ACC112 (cell line): ENCODE results near the gene MEDAG.
"Not testable (repeated sequence)": the region's sequence is repeated elsewhere in the genome, so short reads cannot be mapped to it uniquely, and the experiment has no call there.

Experiments
- H2AFZ ChIP-seq: fragments of 200-600 bp; sonication (generic); one replicate; pipeline ENCODE4 v1.6.0; 2017; ENCODE audit warnings: antibody characterized with exemption, low read length; ENCODE audit not compliant: unreplicated experiment
- H3K27ac ChIP-seq: fragments of 200-600 bp; sonication (generic); 2 replicates; pipeline ENCODE4 v1.5.1; 2014; ENCODE audit warnings: low read depth, mild to moderate bottlenecking, antibody characterized with exemption, low read length, moderate library complexity
- H3K27me3 ChIP-seq: fragments of 200-600 bp; sonication (generic); 2 replicates; pipeline ENCODE4 v1.6.1; 2014; ENCODE audit warnings: mild to moderate bottlenecking, antibody characterized with exemption, low read length, moderate library complexity, mixed read lengths; ENCODE audit not compliant: insufficient read depth
- H3K36me3 ChIP-seq: fragments of 200-600 bp; sonication (generic); 2 replicates; pipeline ENCODE4 v1.6.1; 2016; ENCODE audit warnings: mild to moderate bottlenecking, antibody characterized with exemption, low read length, moderate library complexity, mixed read lengths; ENCODE audit not compliant: insufficient read depth
- H3K4me1 ChIP-seq: fragments of 200-600 bp; sonication (generic); one replicate; pipeline ENCODE4 v1.6.1; 2016; ENCODE audit warnings: low read length, mixed read lengths; ENCODE audit not compliant: insufficient read depth, unreplicated experiment, control insufficient read depth
- H3K4me3 ChIP-seq: fragments of 200-600 bp; sonication (generic); 2 replicates; pipeline ENCODE4 v1.5.1; 2014; ENCODE audit warnings: mild to moderate bottlenecking, low read depth, low read length
- H3K79me2 ChIP-seq: fragments of 200-600 bp; sonication (generic); one replicate; pipeline ENCODE4 v1.6.0; 2016; ENCODE audit warnings: low read length; ENCODE audit not compliant: control insufficient read depth, unreplicated experiment, insufficient read depth

MEDAG gene

DNA sequence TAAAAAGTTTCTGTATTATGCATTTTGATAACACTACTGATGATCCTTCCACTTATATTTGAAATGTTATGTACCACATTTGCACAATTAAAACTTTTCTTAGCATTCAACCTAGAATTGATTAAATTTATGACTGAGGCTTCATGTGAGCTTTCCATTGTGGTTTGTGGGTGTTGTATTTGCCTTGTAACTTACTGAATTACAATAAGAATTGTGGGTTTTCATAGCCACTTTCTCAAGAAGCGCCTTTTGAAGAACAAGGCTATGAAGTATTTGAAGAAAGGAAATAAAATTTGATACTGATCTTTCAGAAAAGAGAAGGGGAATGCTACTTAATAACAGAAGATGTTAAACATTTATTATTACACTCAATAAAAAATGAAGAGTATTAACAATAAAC, 19.4 kb downstream of the MEDAG start:
- no peaks in the 10 kb centered on the region for H3K79me2 ChIP-seq
- H3K36me3 ChIP-seq = peaks cover 15% of the 10 kb centered on the region
- no peak overlapping the region for H3K27ac ChIP-seq
- no peak overlapping the region for H2AFZ ChIP-seq
- peaks cover 8% of the 10 kb centered on the region for H3K4me1 ChIP-seq
- H3K4me3 ChIP-seq = no peak overlapping the region
- H3K27me3 ChIP-seq = no peaks in the 10 kb centered on the region

- no peaks in the 10 kb centered on the region for H3K79me2 ChIP-seq
- H2AFZ ChIP-seq = no peak overlapping the region
- H3K27me3 ChIP-seq = no peaks in the 10 kb centered on the region; the same call in 1 of the 2 replicates
- peaks cover 11% of the 10 kb centered on the region; the same call in 1 of the 2 replicates for H3K36me3 ChIP-seq
- H3K4me1 ChIP-seq = peaks cover 8% of the 10 kb centered on the region
- no peak overlapping the region for H3K4me3 ChIP-seq
- no peak overlapping the region for H3K27ac ChIP-seq
Observed at GRCh38 chr13:30926781-30927180, 20.7 kb downstream of the MEDAG start.

DNA sequence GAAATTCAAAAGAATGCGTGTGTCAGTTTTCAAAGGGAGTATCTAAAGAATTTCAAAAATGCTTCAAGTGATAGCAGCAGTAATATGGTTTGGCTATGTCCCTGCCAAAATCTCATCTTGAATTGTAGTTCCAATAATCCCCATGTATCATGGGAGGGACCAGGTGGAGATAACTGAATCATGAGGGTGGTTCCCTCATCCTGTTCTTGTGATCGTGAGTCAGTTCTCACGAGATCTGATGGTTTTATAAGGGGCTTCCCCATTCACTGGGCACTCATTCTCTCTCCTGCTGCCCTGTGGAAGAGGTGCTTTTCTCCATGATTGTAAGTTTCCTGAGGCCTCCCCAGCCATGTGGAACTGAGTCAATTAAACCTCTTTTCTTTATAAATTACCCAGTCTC, 21.1 kb downstream of the MEDAG start:
- H3K4me3 ChIP-seq, H3K27ac ChIP-seq, H3K4me1 ChIP-seq, H3K79me2 ChIP-seq, H2AFZ ChIP-seq, H3K27me3 ChIP-seq: not testable (repeated sequence)
- peaks cover 10% of the 10 kb centered on the region; the same call in 1 of the 2 replicates for H3K36me3 ChIP-seq

- H3K36me3 ChIP-seq = peaks cover 10% of the 10 kb centered on the region; the same call in 1 of the 2 replicates
- H3K4me3 ChIP-seq = no peak overlapping the region
- no peaks in the 10 kb centered on the region for H3K79me2 ChIP-seq
- H3K27me3 ChIP-seq = peaks cover 5% of the 10 kb centered on the region
- H2AFZ ChIP-seq = no peak overlapping the region
- peaks cover 8% of the 10 kb centered on the region for H3K4me1 ChIP-seq
- H3K27ac ChIP-seq = no peak overlapping the region
Observed at GRCh38 chr13:30927595-30927994, 21.5 kb downstream of the MEDAG start.

DNA sequence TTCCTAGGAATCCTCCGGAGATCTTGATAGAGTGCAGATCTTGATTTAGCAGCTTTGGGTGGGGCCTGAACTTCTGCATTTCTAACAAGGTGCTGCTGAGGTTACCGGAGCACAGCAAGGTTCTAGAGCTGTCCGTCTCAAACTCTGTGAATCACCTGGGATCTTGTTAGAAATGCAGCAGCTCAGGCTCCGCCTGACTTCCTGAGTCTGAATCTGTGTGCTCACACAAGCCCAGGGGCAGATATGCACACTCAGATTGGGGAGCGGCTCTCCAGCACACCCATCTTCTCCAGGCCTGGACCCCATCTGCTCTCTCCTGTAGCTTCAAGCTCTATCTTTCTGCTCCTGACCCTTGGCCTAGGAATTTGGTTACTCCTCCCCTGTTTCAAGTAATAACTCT, 22.9 kb downstream of the MEDAG start:
- peaks cover 13% of the 10 kb centered on the region for H3K27me3 ChIP-seq
- H3K27ac ChIP-seq = no peak overlapping the region
- peaks cover 8% of the 10 kb centered on the region for H3K4me1 ChIP-seq
- H3K36me3 ChIP-seq = peaks cover 10% of the 10 kb centered on the region; the same call in 1 of the 2 replicates
- no peak overlapping the region for H2AFZ ChIP-seq
- no peak overlapping the region for H3K4me3 ChIP-seq
- no peaks in the 10 kb centered on the region for H3K79me2 ChIP-seq

GRCh38 chr13:30932481-30933353, 26.6 kb downstream of the MEDAG start, which contains the start of gene TEX26:
TSS of gene TEX26 (plus strand) at chr13:30932656. CDS start at chr13:30932716, 60 bp downstream.
- Histone ChIP-seq H2AFZ (no peak within 1 kb of the TSS), H3K27ac (no peak within 1 kb of the TSS), H3K79me2 (no peaks in the 10 kb centered on the region), H3K4me1 (no peaks in the 10 kb centered on the region), H3K4me3 (no peak within 1 kb of the TSS), H3K27me3 (peaks cover 23% of the 10 kb centered on the region), H3K36me3 (no peaks in the 10 kb centered on the region)

DNA sequence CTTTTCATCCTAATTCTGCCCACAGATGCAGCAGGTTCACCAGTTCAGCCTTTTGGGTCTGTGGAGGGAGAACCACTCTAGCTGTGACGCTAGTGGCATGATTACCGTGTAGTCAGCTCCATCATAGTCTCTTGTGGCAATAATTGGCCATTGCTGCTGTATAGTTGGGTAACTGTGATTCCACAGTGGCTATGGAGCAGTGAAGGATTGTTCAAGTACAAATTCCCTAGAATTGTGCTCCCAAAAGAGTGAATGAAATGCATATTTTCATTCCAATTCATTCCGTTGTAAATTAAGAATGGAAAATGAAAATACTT, 27.2 kb downstream of the MEDAG start:
- H2AFZ ChIP-seq = no peak overlapping the region
- peaks cover 29% of the 10 kb centered on the region for H3K27me3 ChIP-seq
- H3K36me3 ChIP-seq = no peaks in the 10 kb centered on the region
- H3K4me1 ChIP-seq = no peaks in the 10 kb centered on the region
- H3K4me3 ChIP-seq = no peak overlapping the region
- no peak overlapping the region for H3K27ac ChIP-seq
- no peaks in the 10 kb centered on the region for H3K79me2 ChIP-seq

DNA sequence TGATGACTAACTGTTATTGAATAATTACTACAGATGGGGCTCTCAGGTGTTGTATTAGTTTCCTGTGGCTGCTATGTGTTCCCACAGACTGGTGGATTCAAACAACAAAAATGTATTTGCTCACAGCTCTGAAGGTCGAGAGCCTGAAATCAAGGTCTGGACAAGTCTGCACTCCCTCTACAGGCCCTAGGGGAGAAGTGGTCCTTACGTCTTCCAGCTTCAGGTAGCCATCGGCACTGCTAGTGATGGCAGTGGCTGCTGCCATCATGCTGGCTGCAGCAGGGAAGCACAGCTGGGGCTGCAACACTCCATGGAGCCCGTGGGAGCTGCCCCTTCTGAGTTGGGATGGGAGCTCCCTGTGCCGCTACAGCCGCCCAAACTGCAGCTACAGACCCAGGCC, 28.3 kb downstream of the MEDAG start:
- H3K79me2 ChIP-seq = no peaks in the 10 kb centered on the region
- H3K27ac ChIP-seq = no peak overlapping the region
- peaks cover 35% of the 10 kb centered on the region for H3K27me3 ChIP-seq
- no peak overlapping the region for H3K4me3 ChIP-seq
- H3K36me3 ChIP-seq = no peaks in the 10 kb centered on the region
- no peak overlapping the region for H2AFZ ChIP-seq
- no peaks in the 10 kb centered on the region for H3K4me1 ChIP-seq

GRCh38 chr13:30934803-30935202, 28.7 kb downstream of the MEDAG start:
- Histone ChIP-seq H3K4me1 (no peaks in the 10 kb centered on the region), H2AFZ (no peak overlapping the region), H3K36me3 (no peaks in the 10 kb centered on the region), H3K27ac (no peak overlapping the region), H3K79me2 (no peaks in the 10 kb centered on the region), H3K27me3 (peaks cover 35% of the 10 kb centered on the region), H3K4me3 (no peak overlapping the region)

GRCh38 chr13:30936971-30937370, 30.9 kb downstream of the MEDAG start:
- no peak overlapping the region for H3K4me3 ChIP-seq
- H3K79me2 ChIP-seq = no peaks in the 10 kb centered on the region
- H2AFZ ChIP-seq = no peak overlapping the region
- H3K36me3 ChIP-seq = no peaks in the 10 kb centered on the region
- peaks cover 35% of the 10 kb centered on the region for H3K27me3 ChIP-seq
- no peaks in the 10 kb centered on the region for H3K4me1 ChIP-seq
- H3K27ac ChIP-seq = no peak overlapping the region

DNA sequence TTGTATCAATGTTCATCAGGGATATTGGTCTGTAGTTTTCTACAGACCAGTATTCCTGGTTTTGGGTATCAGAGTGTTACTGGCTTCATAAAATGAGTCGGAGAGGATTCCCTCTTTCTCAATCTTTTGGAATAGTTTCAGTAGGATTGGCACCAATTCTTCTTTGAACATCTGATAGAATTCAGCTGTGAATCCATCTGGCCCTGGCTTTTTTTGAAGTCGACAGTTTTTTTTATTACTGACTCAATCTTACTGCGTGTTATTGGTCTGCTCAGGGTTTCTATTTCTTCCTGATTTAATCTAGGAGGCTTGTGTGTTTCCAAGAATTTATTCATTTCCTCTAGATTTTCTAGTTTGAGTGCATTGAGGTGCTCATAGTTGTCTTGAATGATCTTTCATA, 37.8 kb downstream of the MEDAG start:
- no peak overlapping the region for H2AFZ ChIP-seq

More for the DNA sequence above, 37.8 kb downstream of the MEDAG start:
- no peaks in the 10 kb centered on the region for H3K36me3 ChIP-seq
- H3K4me1 ChIP-seq = no peaks in the 10 kb centered on the region
- no peak overlapping the region for H3K4me3 ChIP-seq
- H3K79me2 ChIP-seq = no peaks in the 10 kb centered on the region
- H3K27ac ChIP-seq = no peak overlapping the region
- H3K27me3 ChIP-seq = peaks cover 2% of the 10 kb centered on the region
